Lung (tissue), 12 donors: ENCODE data around the gene NCAPH2. TPM values are rescaled to one million over a fixed set of nuclear protein-coding genes. Genes with fewer than 3 reads are reported as not detected.

ENCODE experiments used
- ATAC-seq: fragments of 200-7000 bp; cut with Tn5 transposase; one replicate; pipeline ENCODE4 v1.9.1; 2020; ENCODE audit warnings: moderate number of reproducible peaks; ENCODE audit not compliant: insufficient read depth, low FRiP score
- DNase-seq, 3 donors: peaks; one replicate each; pipeline ENCODE4 v3.0.0-alpha.2; 2013 to 2017
- H3K27ac ChIP-seq, 2 donors: one replicate each; pipeline ENCODE4 v1.5.1; 2013; ENCODE audit warnings: mild to moderate bottlenecking in 2 of 2, moderate library complexity in 2 of 2, control low read depth in 1 of 2, inconsistent platforms in 1 of 2, low read depth in 1 of 2, low read length in 1 of 2
- H3K27me3 ChIP-seq, 3 donors: one replicate each; pipeline ENCODE4 v1.5.1; 2013; ENCODE audit warnings: low read length in 2 of 3; ENCODE audit not compliant: control insufficient read depth in 3 of 3, insufficient read depth in 3 of 3
- H3K36me3 ChIP-seq, 4 donors: one replicate each; pipeline ENCODE4 v1.5.1; 2013; ENCODE audit warnings: low read length in 4 of 4, mild to moderate bottlenecking in 1 of 4, moderate library complexity in 1 of 4; ENCODE audit not compliant: control insufficient read depth in 4 of 4, insufficient read depth in 4 of 4
- H3K4me1 ChIP-seq, 5 donors: one replicate each; pipeline ENCODE4 v1.5.1; 2013; ENCODE audit warnings: low read length in 5 of 5, mild to moderate bottlenecking in 2 of 5, moderate library complexity in 1 of 5; ENCODE audit not compliant: control insufficient read depth in 5 of 5, insufficient read depth in 5 of 5
- H3K4me3 ChIP-seq: one replicate; pipeline ENCODE4 v1.5.1; 2013; ENCODE audit warnings: mild to moderate bottlenecking, control low read depth, moderate library complexity
- H3K9ac ChIP-seq, 2 donors: one replicate each; pipeline ENCODE4 v1.5.1; 2013; ENCODE audit warnings: low read length in 2 of 2, control low read depth in 1 of 2; ENCODE audit not compliant: insufficient read depth in 1 of 2
- H3K9me3 ChIP-seq, 4 donors: one replicate each; pipeline ENCODE4 v1.5.1; 2013; ENCODE audit warnings: low read length in 3 of 4, mild to moderate bottlenecking in 1 of 4, moderate library complexity in 1 of 4; ENCODE audit not compliant: control insufficient read depth in 4 of 4, insufficient read depth in 3 of 4
- WGBS, 2 donors: extraction: QIAGEN DNeasy Blood & Tissue Kit; methylation state at CpG; one replicate each; pipeline ENCODE4 v1.1.7; 2013; 5-methylcytosine and 5-hydroxymethylcytosine counted together
- polyA plus RNA-seq, 2 donors: library from polyadenylated mRNA; stranded (reverse); fragments of 200-250 nt; gene quantifications; one replicate each; pipeline ENCODE4 v1.2.1, GENCODE V29; 2013
- total RNA-seq, 2 donors: library from RNA; depleted of rRNA in 1 of 2; stranded (reverse); fragments of >200 nt in 1 of 2; gene quantifications; one replicate each; pipeline ENCODE4 v1.2.1, GENCODE V29; 2014 to 2021
- TF ChIP-seq, protein P1 (sequence below): IDR thresholded peaks from 2 replicates; pipeline ENCODE4 v1.5.1; 2012; ENCODE audit warnings: mild to moderate bottlenecking; ENCODE audit errors: control extremely low read depth, extremely low read depth
- donor health status: control.
- donor health status: control.
- donor health status: Bipolar disorder and iron deficiency.
- donor health status: healthy.
- donor health status: DM: yes; HTN: yes; CAD: no.

The NCAPH2 gene
- total and polyA plus RNA-seq, 4 donors = 27.8 to 64.4 (median 43.2) TPM

DNA sequence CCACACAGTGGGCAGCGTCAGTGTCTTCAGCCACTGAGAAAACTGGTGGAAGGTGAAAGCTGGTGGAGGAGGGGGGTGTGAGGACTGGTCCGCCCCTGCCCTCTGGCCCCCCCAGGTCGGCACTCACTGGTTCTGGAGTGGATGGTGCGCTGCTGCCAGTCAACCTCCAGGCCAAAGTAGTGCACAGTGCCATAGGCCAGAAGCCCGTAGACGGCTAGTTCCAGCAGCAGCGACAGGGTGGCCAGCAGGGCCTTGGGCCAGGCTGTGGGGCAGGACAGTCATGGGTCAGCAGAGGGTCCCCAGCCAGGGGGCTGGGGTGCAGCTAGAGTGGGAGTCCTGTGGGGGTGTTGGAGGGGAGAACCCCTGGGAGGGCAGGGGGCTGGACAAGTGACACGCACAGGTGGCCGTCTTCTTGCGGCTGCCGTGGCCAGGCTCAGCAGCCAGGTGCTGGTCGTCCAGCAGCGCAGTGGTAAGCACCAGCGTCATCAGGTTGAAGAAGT is 2.7 kb upstream of the NCAPH2 start:
- TF ChIP-seq, protein P1, sequence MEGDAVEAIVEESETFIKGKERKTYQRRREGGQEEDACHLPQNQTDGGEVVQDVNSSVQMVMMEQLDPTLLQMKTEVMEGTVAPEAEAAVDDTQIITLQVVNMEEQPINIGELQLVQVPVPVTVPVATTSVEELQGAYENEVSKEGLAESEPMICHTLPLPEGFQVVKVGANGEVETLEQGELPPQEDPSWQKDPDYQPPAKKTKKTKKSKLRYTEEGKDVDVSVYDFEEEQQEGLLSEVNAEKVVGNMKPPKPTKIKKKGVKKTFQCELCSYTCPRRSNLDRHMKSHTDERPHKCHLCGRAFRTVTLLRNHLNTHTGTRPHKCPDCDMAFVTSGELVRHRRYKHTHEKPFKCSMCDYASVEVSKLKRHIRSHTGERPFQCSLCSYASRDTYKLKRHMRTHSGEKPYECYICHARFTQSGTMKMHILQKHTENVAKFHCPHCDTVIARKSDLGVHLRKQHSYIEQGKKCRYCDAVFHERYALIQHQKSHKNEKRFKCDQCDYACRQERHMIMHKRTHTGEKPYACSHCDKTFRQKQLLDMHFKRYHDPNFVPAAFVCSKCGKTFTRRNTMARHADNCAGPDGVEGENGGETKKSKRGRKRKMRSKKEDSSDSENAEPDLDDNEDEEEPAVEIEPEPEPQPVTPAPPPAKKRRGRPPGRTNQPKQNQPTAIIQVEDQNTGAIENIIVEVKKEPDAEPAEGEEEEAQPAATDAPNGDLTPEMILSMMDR = no peak
- H3K4me1 ChIP-seq = peaks cover 7 to 20% (median 12%) of the 10 kb centered on the region in 5 donors
- no peak for ATAC-seq
- H3K36me3 ChIP-seq = peaks cover 0 to 38% (median 5%) of the 10 kb centered on the region in 4 donors
- H3K9me3 ChIP-seq = no peaks in the 10 kb centered on the region
- H3K4me3 ChIP-seq = no peak overlapping the region
- H3K27me3 ChIP-seq = no peaks in the 10 kb centered on the region
- 89 to 92% methylated on average over 14 of the region's 14 CpGs for WGBS, 2 donors
- no peak overlapping the region for H3K27ac ChIP-seq
- no peak for DNase-seq
- no peak overlapping the region for H3K9ac ChIP-seq

DNA sequence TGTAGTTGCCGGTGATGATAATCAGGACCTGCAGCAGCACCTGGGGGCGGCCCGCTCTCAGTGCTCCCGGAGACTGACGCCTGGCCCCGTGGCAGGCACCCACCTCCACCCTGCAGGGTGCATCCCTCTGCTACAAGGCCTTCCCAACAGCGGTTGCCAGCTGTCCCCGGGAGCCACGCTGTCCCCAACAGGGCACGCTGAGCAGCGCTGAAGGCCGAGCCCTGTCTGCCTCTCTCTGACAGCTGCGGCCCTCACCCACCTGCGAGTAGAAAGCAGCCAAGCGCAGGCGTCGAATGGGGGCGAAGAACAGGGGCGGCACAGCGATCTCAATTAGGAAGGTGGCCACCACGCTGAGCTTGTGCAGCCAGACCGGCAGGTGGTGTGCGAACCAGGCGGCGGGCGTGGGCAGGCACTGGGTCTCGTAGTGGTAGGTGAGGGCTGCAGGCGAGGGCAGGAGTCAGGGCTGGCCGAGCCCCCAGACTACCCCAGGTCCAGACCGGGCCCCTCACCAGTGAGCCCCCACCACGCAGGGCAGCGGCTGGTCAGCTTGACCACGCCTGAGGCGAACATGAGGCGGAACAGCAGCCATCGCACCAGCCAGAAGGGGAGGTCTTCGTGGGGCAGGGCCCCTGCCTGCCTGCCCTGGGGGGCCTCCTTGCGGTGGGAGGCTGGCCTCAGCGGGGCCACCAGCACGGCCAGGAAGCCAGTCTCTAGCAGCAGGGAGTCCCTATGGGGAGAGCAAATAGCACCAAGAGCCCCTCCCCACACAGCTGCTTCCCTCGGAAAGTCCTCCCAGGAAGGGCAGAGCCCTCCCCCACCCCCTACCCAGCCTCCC is 2.0 kb upstream of the NCAPH2 start:
- WGBS, 2 donors = 91 to 94% methylated on average over 38 to 41 of the region's 41 CpGs
- H3K36me3 ChIP-seq = peaks cover 0 to 40% (median 5%) of the 10 kb centered on the region in 4 donors
- no peaks in the 10 kb centered on the region for H3K27me3 ChIP-seq
- H3K4me3 ChIP-seq = no peak overlapping the region
- H3K9me3 ChIP-seq = no peaks in the 10 kb centered on the region
- no peak overlapping the region for H3K9ac ChIP-seq
- ATAC-seq (no peak), DNase-seq (no peak)
- TF ChIP-seq, protein P1 = no peak
- H3K4me1 ChIP-seq = peaks cover 7 to 20% (median 12%) of the 10 kb centered on the region in 5 donors
- H3K27ac ChIP-seq = no peak overlapping the region

DNA sequence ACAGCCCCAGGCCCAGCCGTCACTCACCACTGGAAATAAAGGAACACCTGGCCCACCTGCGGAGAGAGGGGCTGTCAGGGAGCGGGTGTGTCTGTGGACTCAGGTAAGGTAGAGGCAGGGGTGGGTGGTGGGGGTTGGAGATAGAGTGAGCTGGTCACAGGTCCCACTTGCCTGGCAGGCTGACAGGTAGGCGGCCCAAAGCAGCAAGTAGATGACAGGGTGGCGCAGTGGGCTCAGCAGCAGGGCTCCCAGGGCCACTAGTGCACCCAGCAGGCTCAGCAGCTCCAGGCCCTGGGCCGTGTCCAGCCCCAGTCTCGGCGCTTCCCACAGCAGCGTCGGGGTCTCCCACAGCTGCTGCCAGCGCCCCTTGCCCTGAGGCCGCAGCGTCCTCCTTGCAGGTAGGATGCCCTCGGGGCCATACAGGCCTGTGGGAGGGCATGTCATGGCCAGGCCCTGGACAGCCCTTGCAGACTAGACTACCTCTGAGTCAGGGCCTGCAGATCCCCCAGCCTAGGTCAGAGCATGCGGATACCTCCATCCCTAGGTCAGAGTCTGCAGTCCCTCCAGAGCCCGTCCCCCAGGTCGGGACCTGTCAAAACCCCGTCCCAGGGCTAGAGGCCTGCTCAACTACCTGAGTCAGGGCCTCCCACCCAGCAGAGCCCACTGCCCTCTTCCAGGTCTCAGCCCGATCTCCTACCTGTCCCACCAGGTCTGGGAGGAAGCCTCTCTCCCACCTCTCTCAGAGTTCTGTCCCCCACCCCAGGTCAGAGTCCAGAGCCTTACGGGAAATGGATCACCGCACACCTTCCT is 1.2 kb upstream of the NCAPH2 start:
- TF ChIP-seq, protein P1 = no peak
- Histone ChIP-seq H3K9me3 (no peaks in the 10 kb centered on the region), H3K27ac (peak overlapping the region; percentile 66 to 89), H3K4me3 (peak overlapping the region; percentile 88), H3K4me1 (peaks cover 7 to 20% (median 12%) of the 10 kb centered on the region in 5 donors), H3K9ac (peak overlapping the region; percentile 61 to 67), H3K36me3 (peaks cover 0 to 40% (median 5%) of the 10 kb centered on the region in 4 donors), H3K27me3 (no peaks in the 10 kb centered on the region)
- no peak for ATAC-seq
- DNase-seq = no peak
- WGBS, 2 donors = 34 to 47% methylated on average over 21 of the region's 21 CpGs
